IPS DF 4.7 (cell line): ENCODE data around the gene AMZ2.
"Not testable (repeated sequence)": the region's sequence is repeated elsewhere in the genome, so short reads cannot be mapped to it uniquely, and the experiment has no call there.

Experiments used
- DNase-seq: peaks from one replicate; pipeline ENCODE4 v3.0.0-alpha.2; 2013; ENCODE audit warnings: low spot score; ENCODE audit errors: extremely low read depth

Gene AMZ2

DNA sequence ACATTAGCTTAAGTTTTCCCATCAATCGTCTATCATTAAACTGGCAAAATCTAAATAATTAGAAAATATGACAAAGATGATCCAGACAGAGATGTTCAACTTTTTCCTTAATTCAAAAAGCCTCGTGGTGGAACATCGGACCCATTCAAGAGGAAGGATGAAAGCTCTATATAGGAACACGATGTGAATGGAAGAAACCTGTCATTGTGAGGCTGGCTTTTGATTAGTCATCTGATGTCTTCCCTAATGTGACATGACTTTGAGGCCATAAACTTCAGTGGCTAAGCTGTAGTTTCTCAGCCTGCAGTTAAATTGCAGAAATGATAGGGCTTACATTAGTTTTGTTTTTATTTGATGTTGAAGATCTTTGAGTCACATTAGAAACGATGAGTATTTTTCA lies 1.0 kb downstream of the AMZ2 start:
- no peak for DNase-seq

DNA sequence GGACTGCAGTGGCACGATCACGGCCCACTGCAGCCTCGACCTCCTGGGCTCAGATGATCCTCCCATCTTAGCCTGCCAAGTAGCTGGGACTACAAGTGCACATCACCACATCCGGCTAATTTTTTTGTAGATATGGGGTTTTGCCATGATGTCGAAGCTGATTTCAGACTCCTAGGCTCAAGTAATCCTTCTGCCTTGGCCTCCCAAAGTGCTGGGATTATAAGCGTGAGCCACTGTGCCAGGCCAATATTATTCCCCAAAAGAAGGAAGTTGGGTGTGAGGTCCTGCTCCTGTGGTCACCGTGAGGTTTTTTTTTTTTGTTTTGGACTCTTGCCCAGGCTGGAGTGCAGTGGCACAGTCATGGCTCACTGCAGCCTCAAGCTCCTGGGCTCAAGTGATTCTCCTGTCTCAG lies 1.5 kb downstream of the AMZ2 start:
- no peak for DNase-seq

DNA sequence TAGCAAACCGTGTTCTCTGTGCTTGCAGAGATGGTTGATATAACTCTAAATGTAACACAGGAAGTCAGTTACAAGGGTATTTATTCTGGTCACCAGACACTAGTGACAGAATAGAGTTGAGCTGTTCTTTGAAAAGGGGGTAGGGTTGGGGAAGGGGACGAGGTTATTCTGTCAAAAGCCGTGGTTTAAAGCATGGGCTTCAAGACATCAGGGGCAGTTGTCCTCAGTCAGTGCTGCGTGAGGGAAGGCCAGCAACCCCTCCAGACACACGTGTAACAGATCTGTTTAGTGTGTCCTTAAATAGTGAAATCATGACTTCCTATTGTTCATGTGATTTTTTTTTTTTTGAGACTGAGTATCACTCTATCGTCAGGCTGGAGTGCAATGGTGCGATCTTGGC lies 5.6 kb downstream of the AMZ2 start:
- DNase-seq, result not testable (repeated sequence)

DNA sequence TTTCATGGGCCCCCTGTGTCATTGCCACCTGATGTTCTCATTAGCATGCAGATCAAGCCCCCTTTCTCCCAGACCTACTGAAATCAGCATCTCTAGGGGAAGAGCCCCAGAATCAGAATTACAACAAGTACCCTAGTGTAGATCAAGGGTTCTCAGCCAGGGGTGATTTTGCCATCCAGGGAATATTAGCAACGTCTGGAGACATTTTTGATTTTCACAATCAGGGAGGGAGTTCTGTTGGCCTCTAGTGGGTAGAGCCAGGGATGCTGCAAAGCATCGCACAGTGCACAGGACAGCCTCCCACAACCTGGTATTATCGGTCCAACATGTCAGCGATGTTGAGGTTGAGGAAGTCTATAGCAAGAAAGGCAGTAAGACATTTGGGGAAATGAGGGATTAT lies 7.3 kb downstream of the AMZ2 start:
- no peak for DNase-seq

DNA sequence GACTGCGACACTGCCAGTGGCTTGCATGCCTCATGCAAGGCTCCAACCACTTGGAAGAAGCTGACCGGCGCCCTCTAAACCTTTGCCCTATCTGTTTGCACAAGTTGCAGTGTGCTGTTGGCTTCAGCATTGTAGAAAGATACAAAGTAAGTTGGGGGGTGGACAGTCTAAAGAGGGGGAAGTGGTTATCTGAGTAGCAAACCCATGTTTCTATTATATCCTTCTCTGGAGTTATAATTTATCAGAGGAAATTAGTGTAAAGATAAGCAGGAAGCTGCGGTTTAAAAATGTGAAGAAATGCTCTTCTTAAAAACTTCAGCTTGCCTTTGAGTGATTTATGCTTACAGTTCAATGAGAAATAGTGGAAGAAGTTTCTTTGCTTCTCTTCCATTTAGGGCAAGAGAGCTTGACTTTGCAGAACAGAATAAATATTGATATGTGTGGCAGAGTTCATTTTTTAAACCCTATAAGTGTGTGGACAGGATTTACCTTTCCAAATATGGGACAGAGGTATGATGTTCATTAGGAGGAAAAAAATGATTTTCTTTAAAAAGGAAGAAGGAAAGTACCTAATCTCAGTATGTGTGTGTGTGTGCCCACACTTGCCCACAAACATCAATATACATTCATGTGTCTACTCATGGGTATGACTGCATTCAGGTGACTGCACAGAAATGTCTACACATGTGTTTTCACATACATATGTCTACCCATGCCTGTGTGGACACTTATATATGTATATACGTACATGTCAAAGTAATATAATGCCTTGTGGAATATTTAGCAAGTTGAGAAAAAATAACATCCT lies 8.1 kb downstream of the AMZ2 start:
- no peak for DNase-seq

DNA sequence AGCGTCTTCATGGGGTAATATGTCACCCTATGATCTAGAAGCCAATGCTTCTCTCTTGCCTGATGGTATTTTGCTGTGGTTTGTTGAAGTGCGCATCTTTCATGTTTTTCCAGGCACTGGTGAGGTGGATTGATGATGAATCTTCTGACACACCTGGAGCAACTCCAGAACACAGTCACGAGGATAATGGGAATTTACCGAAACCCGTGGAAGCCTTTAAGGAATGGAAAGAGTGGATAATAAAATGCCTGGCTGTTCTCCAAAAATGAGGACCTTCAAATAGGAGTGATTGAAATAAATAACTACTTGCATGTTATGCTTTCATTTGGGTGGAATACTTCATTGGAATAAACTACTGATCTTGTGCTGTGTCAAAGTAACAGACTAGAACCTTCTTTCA lies 8.9 kb downstream of the AMZ2 start:
- not testable (repeated sequence) for DNase-seq

DNA sequence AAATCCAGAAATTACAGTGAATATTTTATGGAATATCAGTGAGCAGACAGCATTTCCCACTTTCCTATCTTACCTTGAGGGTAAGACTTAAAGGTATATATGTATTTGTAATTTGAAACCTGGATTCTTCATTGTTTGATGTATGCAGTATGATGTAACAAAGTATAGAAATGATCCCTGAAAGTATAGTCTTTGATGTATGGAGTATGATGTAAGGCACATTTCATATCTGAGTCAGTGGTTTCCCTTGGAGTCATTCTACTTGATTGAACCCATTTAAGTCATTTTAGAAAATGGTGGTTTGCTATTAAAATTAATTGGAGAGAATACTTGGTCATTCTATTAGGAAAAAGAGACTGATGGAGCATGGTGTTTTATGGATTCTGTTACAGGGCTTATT lies 10.1 kb downstream of the AMZ2 start:
- DNase-seq, result no peak

DNA sequence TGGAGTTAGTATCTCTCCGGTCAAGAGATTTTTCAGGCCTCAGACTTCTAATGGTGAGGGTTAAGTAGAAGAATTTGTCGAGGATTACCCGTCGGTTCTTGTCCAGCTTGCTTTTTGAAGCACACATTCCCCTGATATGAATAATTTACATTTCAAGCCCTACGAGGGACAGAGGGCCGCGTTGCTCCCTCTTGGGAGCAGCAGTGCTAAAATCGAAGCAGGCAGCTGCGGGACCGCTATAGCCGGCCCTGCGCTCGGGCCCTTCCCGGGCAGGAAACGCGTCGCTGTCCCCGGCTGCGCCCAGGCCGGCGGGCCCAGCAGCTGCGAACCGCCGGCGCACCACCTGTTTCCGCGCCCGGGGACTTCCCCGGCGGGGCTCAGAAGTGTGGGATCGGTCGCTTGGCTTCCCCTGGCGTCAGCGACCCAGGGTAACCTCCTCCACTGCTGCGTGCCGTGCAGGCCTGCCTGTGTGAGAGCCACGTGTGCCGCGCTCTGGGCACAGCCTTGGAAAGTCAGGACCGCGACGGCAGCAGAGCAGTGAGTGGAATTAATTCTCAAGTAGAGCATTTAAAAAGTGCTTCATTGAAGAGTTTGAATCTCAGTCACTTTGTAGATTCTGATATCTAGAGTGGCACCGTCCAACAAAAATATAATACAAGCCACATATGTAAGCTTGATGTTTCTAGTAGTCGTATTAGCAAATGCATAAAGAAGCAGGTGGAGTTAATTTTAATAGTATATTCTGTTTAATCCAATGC lies 11.2 kb downstream of the AMZ2 start:
- DNase-seq, result not testable (repeated sequence)

DNA sequence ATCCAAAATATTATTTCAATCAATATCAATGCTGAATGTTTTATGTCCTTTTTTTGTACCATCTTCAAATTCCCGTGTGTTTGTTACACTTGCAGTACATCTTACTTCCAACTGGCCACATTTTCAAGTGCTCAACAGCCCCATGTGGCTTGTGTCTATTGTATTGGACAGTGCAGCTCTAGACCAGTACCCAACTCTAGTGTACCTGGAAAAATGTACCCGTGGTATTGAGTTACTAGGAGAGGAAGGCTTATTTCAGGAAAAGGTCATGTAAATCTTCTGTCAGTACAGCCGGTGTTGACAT lies 11.8 kb downstream of the AMZ2 start:
- DNase-seq, result not testable (repeated sequence)

DNA sequence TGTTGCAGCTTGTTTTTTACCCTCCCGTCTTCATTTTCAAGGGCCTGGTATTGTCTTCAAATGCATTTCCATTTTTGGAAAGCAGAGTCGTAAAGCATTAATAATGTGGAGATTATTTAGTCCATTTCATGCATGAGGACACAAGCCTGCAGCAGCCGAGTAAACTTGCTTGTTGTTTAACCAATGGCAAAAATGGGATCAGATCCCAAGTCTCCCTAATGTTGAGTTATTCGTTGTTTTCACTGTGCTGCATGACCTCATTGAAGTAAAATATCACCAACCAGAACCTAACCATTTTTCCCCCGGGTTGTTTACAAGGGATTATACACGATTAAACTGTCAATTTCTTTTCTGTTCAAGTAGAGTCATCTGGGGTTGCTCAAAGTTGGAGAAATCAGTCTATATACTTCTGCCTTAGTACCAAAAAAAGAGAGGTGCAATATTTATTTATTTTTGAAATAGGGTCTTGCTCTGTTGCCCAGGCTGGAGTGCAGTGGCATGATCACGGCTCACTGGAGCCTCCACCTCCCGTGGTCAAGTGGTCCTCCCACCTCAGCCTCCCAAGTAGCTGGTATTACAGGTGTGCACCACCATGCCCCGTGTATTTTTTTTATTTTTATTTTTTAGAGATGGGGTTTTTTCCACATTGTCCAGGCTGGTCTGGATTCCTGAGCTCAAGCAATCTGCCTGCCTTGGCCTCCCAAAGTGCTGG lies 12.4 kb downstream of the AMZ2 start:
- DNase-seq, result no peak

DNA sequence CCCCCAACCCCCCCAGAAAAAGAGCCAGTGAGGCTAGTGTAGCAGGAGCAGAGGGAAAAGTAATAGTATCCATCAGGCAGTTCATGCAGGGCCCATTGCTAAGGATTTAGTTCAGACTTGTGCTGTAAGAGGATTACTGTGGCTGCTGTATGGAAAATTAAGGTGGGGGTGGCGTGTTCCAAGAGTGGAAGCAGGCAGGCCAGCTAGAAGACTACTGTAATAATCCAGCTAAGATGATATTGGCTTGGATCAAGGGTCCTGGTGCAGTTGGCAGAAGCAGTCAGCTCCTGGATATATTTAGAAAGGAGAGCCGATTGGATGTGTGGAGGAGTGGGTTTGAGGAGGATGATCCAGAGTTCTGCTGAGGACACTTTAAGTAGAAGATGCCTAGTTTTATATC lies 14.6 kb downstream of the AMZ2 start:
- DNase-seq, result not testable (repeated sequence)

DNA sequence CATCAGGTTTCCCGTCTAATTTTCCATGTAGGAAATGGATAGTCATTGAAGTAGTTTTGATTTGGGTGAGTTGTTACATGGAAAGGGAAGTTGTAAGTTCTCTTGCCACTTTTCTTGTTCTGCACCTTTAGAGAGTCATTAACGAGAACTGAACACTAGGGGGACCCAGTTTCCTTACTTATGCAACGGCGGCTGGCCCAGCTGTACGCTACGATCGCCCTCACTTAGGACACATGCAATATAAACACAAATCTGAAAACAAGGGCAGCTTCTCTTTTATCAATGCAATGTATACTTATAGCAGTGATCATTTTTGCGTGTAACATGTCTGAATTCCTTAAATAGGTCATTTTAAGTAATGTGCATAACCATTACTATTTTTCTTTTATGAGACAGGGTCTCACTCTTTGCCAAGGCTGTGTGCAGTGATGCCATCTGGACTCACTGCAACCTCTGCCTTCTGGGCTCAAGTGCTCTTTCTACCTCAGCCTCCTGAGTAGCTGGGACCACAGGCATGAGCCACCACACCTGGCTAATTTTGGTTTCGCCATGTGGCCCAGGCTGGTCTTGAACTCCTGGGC lies 15.3 kb downstream of the AMZ2 start:
- DNase-seq, result not testable (repeated sequence)

DNA sequence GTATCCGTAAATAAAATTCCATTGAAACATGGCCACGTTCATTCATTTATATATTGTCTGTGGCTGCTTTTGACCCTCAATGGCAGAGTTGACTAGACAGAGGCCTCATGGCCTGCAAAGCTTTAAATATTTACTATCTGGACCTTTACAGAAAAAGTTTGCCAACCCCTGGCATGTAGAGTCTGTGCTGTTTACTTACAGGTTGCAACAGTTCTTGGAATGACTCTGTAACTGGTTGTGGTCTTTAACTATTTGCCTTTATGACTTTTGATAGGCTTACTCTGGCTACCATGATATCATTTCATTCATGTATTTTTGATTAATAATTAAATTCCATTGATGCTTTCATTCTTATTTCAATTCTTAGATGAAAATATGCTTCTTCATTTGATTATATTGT lies 18.0 kb downstream of the AMZ2 start:
- DNase-seq, result not testable (repeated sequence)

DNA sequence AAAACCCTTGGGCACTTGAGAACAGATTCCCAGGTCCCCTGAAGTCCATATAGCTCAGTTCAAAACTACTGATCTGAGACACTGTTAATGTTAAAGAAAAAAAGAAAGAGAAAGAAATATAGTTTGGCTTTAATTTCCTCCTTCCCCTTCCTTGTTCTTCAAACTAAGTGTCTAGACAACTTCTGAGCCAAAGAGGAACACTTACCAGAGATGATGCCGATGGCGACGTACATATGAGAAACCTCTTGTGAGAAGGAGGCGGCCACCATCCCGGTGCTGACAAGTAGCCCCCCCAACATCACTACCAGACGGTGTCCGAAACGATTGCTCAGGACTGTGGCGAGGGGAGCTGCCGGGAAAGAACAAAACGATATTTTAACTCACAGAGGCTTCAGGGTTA lies 25.9 kb downstream of the AMZ2 start:
- DNase-seq, result no peak

DNA sequence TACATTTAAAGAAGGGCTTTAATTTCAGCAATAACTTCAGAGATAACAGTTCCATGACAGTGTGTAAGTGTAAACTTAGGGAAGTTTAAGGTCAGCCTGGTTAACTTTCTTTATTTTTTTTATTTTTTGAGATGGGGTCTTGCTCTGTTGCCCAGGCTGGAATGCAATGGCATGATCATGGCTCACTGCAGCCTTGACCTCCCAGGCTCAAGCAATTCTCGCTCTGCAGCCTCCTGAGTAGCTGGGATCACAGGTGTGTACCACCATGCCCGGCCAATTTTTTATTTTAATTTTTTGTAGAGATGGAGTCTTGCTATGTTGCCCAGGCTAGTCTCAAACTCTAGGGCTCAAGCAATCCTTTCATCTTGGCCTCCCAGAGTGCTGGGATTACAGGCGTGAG lies 28.5 kb downstream of the AMZ2 start:
- DNase-seq, result not testable (repeated sequence)

DNA sequence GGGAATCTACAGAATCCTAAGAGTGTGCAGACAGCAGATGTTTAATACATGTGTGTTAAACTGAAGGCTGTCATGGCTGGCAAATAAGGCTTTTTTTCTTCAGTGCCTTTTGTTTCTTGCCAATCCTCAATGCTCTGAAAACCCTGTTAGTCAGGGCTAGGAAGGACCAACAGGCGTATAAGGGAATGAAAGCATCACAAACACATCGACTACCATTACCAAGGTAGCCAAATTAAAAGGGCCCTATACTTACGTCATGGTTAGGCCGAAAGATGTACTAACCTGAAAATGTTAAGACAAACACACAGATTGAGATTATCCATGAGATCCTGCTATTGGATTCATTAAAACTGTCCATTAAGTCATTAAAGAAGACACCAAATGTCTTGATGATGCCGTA lies 30.0 kb downstream of the AMZ2 start:
- no peak for DNase-seq

DNA sequence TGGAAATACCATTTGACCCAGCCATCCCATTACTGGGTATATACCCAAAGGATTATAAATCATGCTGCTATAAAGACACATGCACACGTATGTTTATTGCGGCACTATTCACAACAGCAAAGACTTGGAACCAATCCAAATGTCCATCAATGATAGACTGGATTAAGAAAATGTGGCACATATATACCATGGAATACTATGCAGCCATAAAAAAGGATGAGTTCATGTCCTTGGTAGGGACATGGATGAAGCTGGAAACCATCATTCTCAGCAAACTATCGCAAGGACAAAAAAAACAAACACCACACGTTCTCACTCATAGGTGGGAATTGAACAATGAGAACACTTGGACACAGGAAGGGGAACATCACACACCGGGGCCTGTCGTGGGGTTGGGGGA lies 34.1 kb downstream of the AMZ2 start:
- DNase-seq, result not testable (repeated sequence)

DNA sequence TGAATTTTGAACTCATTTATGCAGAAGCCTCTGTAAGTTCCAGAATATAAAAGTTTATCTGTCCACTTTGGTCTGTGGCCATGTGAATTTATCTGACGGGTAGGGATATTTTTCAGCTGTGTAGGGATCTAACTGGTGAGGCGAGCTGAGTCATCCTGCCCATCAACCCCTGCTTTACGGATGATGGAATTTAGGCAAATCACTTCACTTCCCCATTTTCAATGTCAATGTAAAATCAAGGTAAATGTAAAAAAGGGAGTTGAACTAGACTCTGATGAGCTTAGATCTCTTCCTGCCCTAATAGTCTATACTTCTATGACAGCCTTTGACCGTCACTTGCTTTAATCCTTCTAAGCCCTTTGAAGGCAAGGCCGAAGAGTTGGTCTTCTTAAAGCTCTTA lies 40.5 kb downstream of the AMZ2 start:
- no peak for DNase-seq

DNA sequence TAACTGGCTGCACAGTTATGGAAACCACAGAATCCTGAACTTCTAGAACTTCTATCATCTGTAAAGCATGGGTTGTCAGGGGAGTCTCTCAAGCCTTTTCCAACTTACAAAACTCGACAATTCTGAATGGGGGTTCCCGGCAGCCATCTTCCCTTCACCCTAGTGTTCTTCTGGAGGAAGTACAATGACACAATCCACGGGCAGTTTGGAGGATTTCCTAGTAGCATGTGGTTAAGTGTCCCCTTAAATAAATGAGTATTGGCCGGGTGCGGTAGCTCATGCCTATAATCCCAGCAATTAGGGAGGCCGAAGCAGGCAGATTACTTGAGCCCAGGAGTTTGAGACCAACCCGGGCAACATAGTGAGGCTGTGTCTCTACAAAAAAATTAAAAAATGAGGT lies 41.0 kb downstream of the AMZ2 start:
- no peak for DNase-seq

DNA sequence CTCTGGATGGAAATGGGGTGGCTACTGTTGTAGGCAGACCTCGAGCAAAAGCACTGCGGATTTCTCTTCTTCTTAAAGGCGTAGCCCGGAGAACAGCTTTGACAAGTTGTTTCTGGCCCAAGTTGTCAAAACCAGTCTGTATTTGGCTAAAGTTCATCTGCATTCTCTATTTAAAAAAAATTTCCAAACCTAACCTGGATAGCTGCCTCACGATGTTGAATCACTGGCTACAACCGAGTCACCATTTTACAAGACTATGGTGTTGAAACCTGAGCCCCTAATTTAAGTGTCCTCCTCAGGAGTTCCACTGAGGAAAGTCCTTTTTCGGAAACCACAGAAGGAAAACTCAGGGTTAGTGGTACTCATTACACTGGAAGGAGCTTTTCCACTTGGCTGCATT lies 41.6 kb downstream of the AMZ2 start:
- DNase-seq, result no peak

DNA sequence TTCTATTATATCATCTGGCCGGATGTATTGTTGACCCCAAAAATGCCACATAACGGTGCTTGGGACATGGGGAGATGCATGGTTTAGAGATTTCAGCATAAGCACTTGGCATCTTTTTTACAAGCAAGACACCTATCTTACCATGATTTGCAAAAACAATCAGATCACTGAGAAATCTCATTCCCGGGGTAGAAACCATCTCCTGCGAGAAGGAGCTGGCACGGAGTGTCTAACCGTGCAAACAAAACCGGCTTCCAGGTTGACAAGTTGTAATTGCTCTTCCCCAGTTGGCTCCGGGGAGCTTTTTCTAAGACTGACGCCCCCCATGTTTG lies 42.1 kb downstream of the AMZ2 start:
- DNase-seq, result no peak

DNA sequence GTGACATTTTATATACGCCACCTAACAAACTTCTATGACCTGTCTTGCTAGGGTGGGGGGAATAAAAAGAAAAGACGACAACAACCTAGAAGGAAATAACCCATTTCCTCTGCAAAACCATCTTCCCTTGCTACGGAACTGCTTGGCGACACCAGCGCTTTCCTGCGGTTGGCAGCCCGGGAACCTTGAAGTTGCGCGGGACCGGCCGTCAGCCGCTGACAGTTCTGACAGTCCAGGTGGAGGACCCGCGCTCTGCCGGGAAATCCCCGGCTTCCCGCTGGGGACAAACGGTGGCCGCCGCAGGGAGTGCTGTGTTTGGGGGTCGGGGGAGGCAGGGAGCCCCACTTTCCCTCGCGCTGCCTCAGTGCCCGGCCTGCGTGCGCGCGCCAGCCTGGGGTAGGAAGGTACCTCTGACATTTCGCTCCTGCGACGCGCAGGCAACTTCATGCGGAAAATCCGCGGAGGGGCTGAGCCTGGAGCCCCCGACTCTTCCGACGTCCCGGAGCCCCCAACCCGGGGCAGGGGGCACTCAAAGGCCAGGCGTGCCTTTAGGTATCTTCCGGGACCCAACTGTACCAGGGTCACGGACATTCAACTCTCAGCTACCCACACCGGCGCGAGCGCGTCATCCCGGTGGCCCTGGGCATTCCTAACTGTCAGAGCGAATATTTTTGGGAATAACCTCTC lies 42.6 kb downstream of the AMZ2 start:
- DNase-seq, result no peak
